Astrocyte of the cerebellum (primary cell): Measurements from ENCODE around the gene LZTS2.
"Not testable (repeated sequence)": the region's sequence is repeated elsewhere in the genome, so short reads cannot be mapped to it uniquely, and the experiment has no call there.

Experiments used
- DNase-seq: peaks from one replicate; pipeline ENCODE4 v3.0.0-alpha.2; 2011; ENCODE audit warnings: low read depth
- H3K4me3 ChIP-seq: 2 replicates; pipeline ENCODE4 v1.5.1; 2011; ENCODE audit warnings: mild to moderate bottlenecking, low read depth, low read length, moderate library complexity
- in situ Hi-C: cut with HindIII; loops from 2 replicates; pipeline ENCODE4 v1.10.0; 2017; ENCODE audit warnings: low sequenced_read_pairs
- TF ChIP-seq, protein P1 (sequence below): IDR thresholded peaks from 2 replicates; pipeline ENCODE4 v1.5.1; 2012; ENCODE audit warnings: low read length, low read depth, moderate library complexity, mild to moderate bottlenecking; ENCODE audit errors: missing control alignments

Gene LZTS2

DNA sequence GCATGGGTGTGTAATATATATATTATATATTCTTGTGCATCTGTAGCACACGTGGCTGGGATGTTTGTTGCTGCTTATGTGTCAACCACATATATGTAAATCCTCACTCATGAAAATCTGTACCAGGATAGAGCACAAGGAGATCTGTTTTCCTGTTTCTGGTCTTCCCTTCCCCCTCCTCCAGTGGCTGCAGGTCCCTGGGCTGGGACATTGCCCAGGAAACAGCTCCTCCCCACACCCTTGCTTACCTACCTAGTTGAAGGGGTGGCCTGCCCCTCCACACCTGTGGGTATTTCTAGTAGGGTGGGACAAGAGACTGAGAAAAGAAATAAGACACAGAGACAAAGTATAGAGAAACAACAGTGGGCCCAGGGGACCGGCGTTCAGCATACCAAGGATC is 33.7 kb downstream of the LZTS2 start:
- TF ChIP-seq, protein P1, sequence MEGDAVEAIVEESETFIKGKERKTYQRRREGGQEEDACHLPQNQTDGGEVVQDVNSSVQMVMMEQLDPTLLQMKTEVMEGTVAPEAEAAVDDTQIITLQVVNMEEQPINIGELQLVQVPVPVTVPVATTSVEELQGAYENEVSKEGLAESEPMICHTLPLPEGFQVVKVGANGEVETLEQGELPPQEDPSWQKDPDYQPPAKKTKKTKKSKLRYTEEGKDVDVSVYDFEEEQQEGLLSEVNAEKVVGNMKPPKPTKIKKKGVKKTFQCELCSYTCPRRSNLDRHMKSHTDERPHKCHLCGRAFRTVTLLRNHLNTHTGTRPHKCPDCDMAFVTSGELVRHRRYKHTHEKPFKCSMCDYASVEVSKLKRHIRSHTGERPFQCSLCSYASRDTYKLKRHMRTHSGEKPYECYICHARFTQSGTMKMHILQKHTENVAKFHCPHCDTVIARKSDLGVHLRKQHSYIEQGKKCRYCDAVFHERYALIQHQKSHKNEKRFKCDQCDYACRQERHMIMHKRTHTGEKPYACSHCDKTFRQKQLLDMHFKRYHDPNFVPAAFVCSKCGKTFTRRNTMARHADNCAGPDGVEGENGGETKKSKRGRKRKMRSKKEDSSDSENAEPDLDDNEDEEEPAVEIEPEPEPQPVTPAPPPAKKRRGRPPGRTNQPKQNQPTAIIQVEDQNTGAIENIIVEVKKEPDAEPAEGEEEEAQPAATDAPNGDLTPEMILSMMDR: no peak
- no peak for DNase-seq
- H3K4me3 ChIP-seq: peak overlapping the region; percentile 88
- in situ Hi-C loops: loop anchor here (5.0 kb wide), 1 partner anchor 36 kb away; the partner anchor contains the start of gene LZTS2

DNA sequence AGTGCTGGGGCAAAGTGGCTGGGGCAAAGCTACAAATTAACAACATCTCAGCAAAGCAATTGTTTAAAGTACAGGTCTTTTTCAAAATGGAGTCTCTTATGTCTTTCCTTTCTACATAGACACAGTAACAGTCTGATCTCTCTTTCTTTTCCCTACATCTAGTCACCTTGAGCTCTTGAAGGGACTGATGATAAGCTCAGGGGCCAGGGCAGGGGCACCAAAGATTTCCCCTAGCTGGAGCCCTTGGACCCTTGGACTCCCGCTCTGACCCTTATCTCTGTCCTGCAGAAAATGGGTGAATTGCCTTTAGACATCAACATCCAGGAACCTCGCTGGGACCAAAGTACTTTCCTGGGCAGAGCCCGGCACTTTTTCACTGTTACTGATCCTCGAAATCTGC is 34.8 kb downstream of the LZTS2 start:
- H3K4me3 ChIP-seq, DNase-seq: not testable (repeated sequence)
- in situ Hi-C loops: loop anchor here (5.0 kb wide), 1 partner anchor 37 kb away; the partner anchor contains the start of gene LZTS2

DNA sequence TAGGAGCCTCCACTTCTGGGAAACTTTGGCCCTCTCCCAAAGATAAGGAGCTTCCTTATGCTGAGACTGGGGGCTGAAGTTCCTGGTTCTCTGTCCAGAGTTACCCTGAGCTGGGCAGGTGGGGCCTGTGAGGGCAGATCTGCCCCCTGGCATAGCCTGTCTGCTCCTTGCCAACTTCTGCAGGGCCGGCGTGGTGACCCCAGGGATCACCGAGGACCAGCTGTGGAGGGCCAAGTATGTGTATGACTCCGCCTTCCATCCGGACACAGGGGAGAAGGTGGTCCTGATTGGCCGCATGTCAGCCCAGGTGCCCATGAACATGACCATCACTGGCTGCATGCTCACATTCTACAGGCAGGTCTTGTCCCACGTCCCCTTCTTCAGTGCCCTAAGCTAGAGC is 35.7 kb downstream of the LZTS2 start:
- no peak overlapping the region for H3K4me3 ChIP-seq
- in situ Hi-C loops: no loop called here
- no peak for DNase-seq
- TF ChIP-seq, protein P1: no peak

DNA sequence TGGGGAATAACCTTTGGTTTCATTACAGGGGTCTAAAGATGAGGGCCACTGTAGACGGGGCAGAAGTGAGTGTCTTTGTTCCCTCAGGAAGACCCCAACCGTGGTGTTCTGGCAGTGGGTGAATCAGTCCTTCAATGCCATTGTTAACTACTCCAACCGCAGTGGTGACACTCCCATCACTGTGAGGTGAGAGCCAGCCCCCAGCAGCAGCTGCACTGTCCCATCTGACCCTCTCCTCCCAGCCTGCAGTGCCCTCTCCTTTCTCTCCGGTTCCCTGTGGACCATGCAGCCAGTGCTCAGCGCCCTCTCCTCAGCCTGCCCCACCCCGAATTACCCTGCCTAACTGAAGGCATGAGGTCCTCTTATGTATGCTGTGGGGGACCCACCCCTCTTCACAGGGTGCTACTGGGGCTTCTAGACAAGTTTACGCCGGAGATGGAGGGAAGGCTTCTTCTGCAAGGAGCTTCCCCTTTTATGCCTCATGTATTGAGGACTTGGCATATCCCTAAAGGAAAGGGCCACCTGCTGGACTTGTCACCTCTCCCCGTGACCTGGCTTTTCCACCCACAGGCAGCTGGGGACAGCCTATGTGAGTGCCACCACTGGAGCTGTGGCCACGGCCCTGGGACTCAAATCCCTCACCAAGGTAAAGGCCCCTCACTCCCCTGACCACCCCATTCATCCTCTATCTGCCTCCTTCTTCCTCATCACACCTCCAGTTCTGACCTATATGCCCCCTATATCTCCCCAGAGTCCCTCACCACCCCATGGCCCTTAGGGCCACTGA is 36.5 kb downstream of the LZTS2 start:
- in situ Hi-C loops: no loop called here
- TF ChIP-seq, protein P1: no peak
- no peak overlapping the region for H3K4me3 ChIP-seq
- no peak for DNase-seq

DNA sequence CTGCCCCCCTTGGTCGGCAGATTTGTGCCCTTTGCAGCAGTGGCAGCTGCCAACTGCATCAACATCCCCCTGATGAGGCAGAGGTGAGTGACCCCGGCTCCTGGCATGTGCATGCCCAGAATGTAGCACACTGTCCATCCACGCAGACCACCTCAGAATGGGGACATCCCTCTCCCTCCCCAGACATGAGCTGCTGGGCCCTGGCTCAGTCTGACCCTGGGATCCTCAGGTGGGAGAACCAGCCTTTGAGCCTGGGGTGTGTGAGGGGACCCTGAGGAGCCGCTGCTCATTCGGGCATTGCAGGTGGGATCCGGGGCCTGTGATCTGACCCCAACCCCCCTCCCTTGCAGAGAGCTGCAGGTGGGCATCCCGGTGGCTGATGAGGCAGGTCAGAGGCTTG is 37.1 kb downstream of the LZTS2 start:
- no peak for DNase-seq
- H3K4me3 ChIP-seq: no peak overlapping the region
- TF ChIP-seq, protein P1: no peak
- in situ Hi-C loops: no loop called here

DNA sequence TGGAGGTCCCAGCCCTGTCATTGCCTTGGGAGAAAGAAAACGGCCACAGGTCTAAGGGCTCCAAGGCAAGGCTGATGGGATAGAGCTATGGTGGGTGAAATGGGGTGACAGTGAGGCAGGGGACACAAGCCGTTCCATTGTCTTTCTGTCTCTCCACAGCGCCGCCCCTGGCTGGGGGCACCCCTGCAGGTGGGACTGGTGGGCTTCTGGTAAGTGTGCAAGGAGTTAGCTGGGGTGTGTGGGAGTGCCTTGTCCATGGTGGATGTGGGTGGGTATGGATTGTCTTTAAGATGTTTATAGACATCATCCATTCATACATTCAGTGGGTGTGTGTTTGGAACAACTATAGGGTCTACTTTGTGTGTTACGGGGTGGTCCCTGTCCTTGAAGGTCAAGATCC is 38.9 kb downstream of the LZTS2 start:
- in situ Hi-C loops: no loop called here
- H3K4me3 ChIP-seq: no peak overlapping the region
- DNase-seq: no peak
- TF ChIP-seq, protein P1: no peak

DNA sequence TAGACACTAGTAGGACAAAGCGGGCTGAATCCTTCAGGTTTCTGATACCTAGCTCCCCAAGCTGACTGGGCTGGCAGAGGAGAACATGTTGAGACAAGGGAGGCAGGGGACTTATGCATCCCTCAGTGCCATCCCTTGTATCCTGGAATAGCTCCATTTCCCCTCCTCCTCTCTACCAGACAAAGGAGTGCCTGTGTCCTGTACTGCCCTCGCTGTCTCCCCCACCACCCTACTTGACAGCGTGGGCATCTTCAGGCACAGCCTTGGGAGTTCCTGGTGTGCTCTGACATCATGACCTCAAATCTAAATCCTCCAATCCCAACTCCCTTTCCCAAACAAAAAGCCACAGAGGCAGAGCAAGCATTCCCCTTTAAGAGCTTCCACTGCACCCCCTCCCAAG is 40.5 kb downstream of the LZTS2 start:
- no peak overlapping the region for H3K4me3 ChIP-seq
- no peak for DNase-seq
- in situ Hi-C loops: no loop called here
- TF ChIP-seq, protein P1: no peak
